Measurements from ENCODE around the gene AZIN2. TPM values are rescaled to one million over a fixed set of nuclear protein-coding genes. Genes with fewer than 3 reads are reported as not detected.

AZIN2 gene
- total RNA-seq, 1 experiment from 2014 or later: 2.4 TPM

GRCh38 chr1:33043267-33044092, 37.5 kb upstream of the AZIN2 start:
- POLR2A ChIA-PET: interaction anchor here (0.6 kb wide), 1 partner anchor 1882 kb away, joined by 3 read pairs; no protein-coding TSS in a partner anchor
- Histone ChIP-seq H3K27me3 (ENCODE audit: control insufficient read depth, insufficient read depth, low read length) (no peaks in the 10 kb centered on the region), H3K4me1 (ENCODE audit: control insufficient read depth, insufficient read depth, low read length) (no peaks in the 10 kb centered on the region), H3K9me3 (ENCODE audit: control insufficient read depth, insufficient read depth, low read depth, low read length) (no peaks in the 10 kb centered on the region), H3K36me3 (ENCODE audit: control insufficient read depth, insufficient read depth, low read length) (no peaks in the 10 kb centered on the region), H3K27ac (ENCODE audit: low read length) (no peak overlapping the region), H3K4me3 (ENCODE audit: low read depth in 2 of 2, low read length in 2 of 2) (no peak overlapping the region)
- CTCF ChIA-PET: no interaction called here
- no peak for TF ChIP-seq POLR2AphosphoS5 (IDR thresholded peaks at IDR 0.05; ENCODE audit: low read depth, low read length)
- TF ChIP-seq SIN3A (IDR thresholded peaks at IDR 0.05; ENCODE audit: borderline replicate concordance, insufficient read depth, low read depth, low read length): no peak
- no peak for TF ChIP-seq REST (IDR thresholded peaks at IDR 0.05; ENCODE audit: insufficient read depth in 1 of 2, low read depth in 2 of 2, low read length in 1 of 2)
- TF ChIP-seq CTCF (IDR thresholded peaks at IDR 0.05): no peak
- no peak for TF ChIP-seq TCF7L2 (IDR thresholded peaks at IDR 0.05; ENCODE audit: low read depth, low read length)
- no TSS peak for BruUV-seq (replicated peaks)
- ATAC-seq (no peak), DNase-seq (ENCODE audit: low read depth, low spot score) (no peak)
- in situ Hi-C loops (cut with HindIII; ENCODE audit: low pct_unique_long_range_greater_than_20kb, low sequenced_read_pairs): no loop called here
- intact Hi-C loops (cut with micrococcal nuclease; ENCODE audit: unreplicated experiment): no loop called here

GRCh38 chr1:33045246-33045645, 35.7 kb upstream of the AZIN2 start:
- no peaks in the 10 kb centered on the region for H3K36me3 ChIP-seq (ENCODE audit: control insufficient read depth, insufficient read depth, low read length)
- H3K9me3 ChIP-seq (ENCODE audit: control insufficient read depth, insufficient read depth, low read depth, low read length): no peaks in the 10 kb centered on the region
- no peak overlapping the region for H3K27ac ChIP-seq (ENCODE audit: low read length)
- TF ChIP-seq CTCF (IDR thresholded peaks at IDR 0.05) (no peak), SIN3A (IDR thresholded peaks at IDR 0.05; ENCODE audit: borderline replicate concordance, insufficient read depth, low read depth, low read length) (no peak)
- BruUV-seq (replicated peaks): no TSS peak
- no peak overlapping the region for H3K4me3 ChIP-seq (ENCODE audit: low read depth in 2 of 2, low read length in 2 of 2)
- no peaks in the 10 kb centered on the region for H3K4me1 ChIP-seq (ENCODE audit: control insufficient read depth, insufficient read depth, low read length)
- H3K27me3 ChIP-seq (ENCODE audit: control insufficient read depth, insufficient read depth, low read length): no peaks in the 10 kb centered on the region
- no peak for ATAC-seq
- POLR2A ChIA-PET: no interaction called here
- DNase-seq (ENCODE audit: low read depth, low spot score): no peak
- in situ Hi-C loops (cut with HindIII; ENCODE audit: low pct_unique_long_range_greater_than_20kb, low sequenced_read_pairs): no loop called here
- intact Hi-C loops (cut with micrococcal nuclease; ENCODE audit: unreplicated experiment): no loop called here
- CTCF ChIA-PET: no interaction called here

Data from Panc1 (cell line).